ENCODE measurements around the gene TRIM44.
"Not testable (repeated sequence)": the region's sequence is repeated elsewhere in the genome, so short reads cannot be mapped to it uniquely, and the experiment has no call there.

- not testable (repeated sequence) for TF ChIP-seq SUZ12 (IDR thresholded peaks at IDR 0.05; ENCODE audit: extremely low read depth, insufficient read depth, insufficient read length); YY1 (IDR thresholded peaks at IDR 0.05; ENCODE audit: insufficient read depth, insufficient read length)
Measured at GRCh38 chr11:35778943-35779342, 116.4 kb downstream of the TRIM44 start.

Data from NT2/D1 (cell line).